ELF-1 (cell line): ENCODE data around the gene B3GNT2.

Experiments
- DNase-seq: peaks from one replicate; pipeline ENCODE4 v3.0.0-alpha.2; 2016; ENCODE audit warnings: low read depth, low spot score

B3GNT2 gene

GRCh38 chr2:62204998-62205496 lies 9.1 kb downstream of the B3GNT2 start:
- no peak for DNase-seq

- DNase-seq = no peak
Measured at GRCh38 chr2:62205554-62205953, 9.6 kb downstream of the B3GNT2 start.

- DNase-seq = no peak
Measured at GRCh38 chr2:62206024-62206423, 10.1 kb downstream of the B3GNT2 start.

GRCh38 chr2:62207491-62207890 lies 11.6 kb downstream of the B3GNT2 start:
- DNase-seq = no peak

- DNase-seq = no peak
Measured at GRCh38 chr2:62208074-62208757, 12.3 kb downstream of the B3GNT2 start.

GRCh38 chr2:62208758-62209114 lies 12.8 kb downstream of the B3GNT2 start:
- no peak for DNase-seq

GRCh38 chr2:62209427-62209991 lies 13.6 kb downstream of the B3GNT2 start:
- no peak for DNase-seq

- DNase-seq = peak; percentile 77
Measured at GRCh38 chr2:62215306-62216064, 19.6 kb downstream of the B3GNT2 start.

- no peak for DNase-seq
Measured at GRCh38 chr2:62216113-62216512, 20.2 kb downstream of the B3GNT2 start.

GRCh38 chr2:62216616-62217015 lies 20.7 kb downstream of the B3GNT2 start:
- no peak for DNase-seq

- DNase-seq = no peak
Measured at GRCh38 chr2:62217421-62217820, 21.5 kb downstream of the B3GNT2 start.

GRCh38 chr2:62217970-62218369 lies 22.1 kb downstream of the B3GNT2 start:
- DNase-seq = no peak

GRCh38 chr2:62219407-62220159 lies 23.7 kb downstream of the B3GNT2 start:
- no peak for DNase-seq

- DNase-seq = no peak
Measured at GRCh38 chr2:62221141-62221540, 25.2 kb downstream of the B3GNT2 start.

- DNase-seq = no peak
Measured at GRCh38 chr2:62222171-62222570, 26.3 kb downstream of the B3GNT2 start.

GRCh38 chr2:62222674-62223073 lies 26.8 kb downstream of the B3GNT2 start:
- no peak for DNase-seq

- no peak for DNase-seq
Measured at GRCh38 chr2:62224976-62225375, 29.1 kb downstream of the B3GNT2 start.

GRCh38 chr2:62227386-62228075 lies 31.6 kb downstream of the B3GNT2 start:
- no peak for DNase-seq

- no peak for DNase-seq
Measured at GRCh38 chr2:62229082-62229605, 33.2 kb downstream of the B3GNT2 start.

- DNase-seq = no peak
Measured at GRCh38 chr2:62231541-62231940, 35.6 kb downstream of the B3GNT2 start.
